CD4-positive, alpha-beta T cell (primary cell): ENCODE data around the gene WDR59. TPM values are rescaled to one million over a fixed set of nuclear protein-coding genes. Genes with fewer than 3 reads are reported as not detected.

Source experiments
- ATAC-seq: fragments of 200-7000 bp; cut with Tn5 transposase; one replicate; pipeline ENCODE4 v1.10.0; 2022; ENCODE audit warnings: mild to moderate bottlenecking; ENCODE audit not compliant: poor library complexity
- CTCF ChIA-PET: fragments of 350-600 bp; sonication (Branson Sonifier 250); formaldehyde crosslinking; loops from one replicate; lab custom pipeline; 2021; ENCODE audit warnings: antibody characterized with exemption, inconsistent platforms; lab: Charles Lee
- POLR2A ChIA-PET: fragments of 350-600 bp; sonication (Branson Sonifier 250); formaldehyde crosslinking; loops from one replicate; lab custom pipeline; 2021; ENCODE audit warnings: antibody characterized with exemption, inconsistent platforms; lab: Charles Lee
- DNase-seq, 14 experiments: peaks; one replicate each; pipeline ENCODE4 v3.0.0-alpha.2; 2013 to 2020; ENCODE audit warnings: mixed read lengths in 2 of 14
- H3K27ac ChIP-seq, 2 donors: one replicate each; pipeline versions ENCODE4 v1.5.1 to v1.7.0; 2013; ENCODE audit warnings: low read length in 2 of 2, low read depth in 1 of 2, mild to moderate bottlenecking in 1 of 2
- H3K27me3 ChIP-seq, 2 experiments: 1 replicate in 1 of 2; 2 replicates in 1 of 2; pipeline versions ENCODE4 v1.6.1 to v1.7.0; 2013; ENCODE audit warnings: low read length in 2 of 2, control low read depth in 1 of 2, mild to moderate bottlenecking in 1 of 2, moderate library complexity in 1 of 2; ENCODE audit not compliant: insufficient read depth in 2 of 2, control insufficient read depth in 1 of 2
- H3K36me3 ChIP-seq: one replicate; pipeline ENCODE4 v1.6.1; 2013; ENCODE audit warnings: low read length, control low read depth; ENCODE audit not compliant: insufficient read depth
- H3K4me1 ChIP-seq: one replicate; pipeline ENCODE4 v1.6.1; 2013; ENCODE audit warnings: low read length, control low read depth; ENCODE audit not compliant: insufficient read depth
- H3K4me3 ChIP-seq: one replicate; pipeline ENCODE4 v1.5.1; 2013; ENCODE audit warnings: mild to moderate bottlenecking, low read length, moderate library complexity
- H3K9me3 ChIP-seq, 2 experiments: 1 replicate in 1 of 2; 2 replicates in 1 of 2; pipeline versions ENCODE4 v1.6.1 to v1.7.0; 2013; ENCODE audit warnings: low read length in 2 of 2, mild to moderate bottlenecking in 2 of 2, control low read depth in 1 of 2, moderate library complexity in 1 of 2; ENCODE audit not compliant: control insufficient read depth in 1 of 2, insufficient read depth in 1 of 2
- H3K27ac Mint-ChIP-seq: one replicate; pipeline ENCODE4 v1.8.0; 2020; ENCODE audit warnings: mixed read lengths
- H3K27me3 Mint-ChIP-seq: one replicate; pipeline ENCODE4 v1.8.0; 2021; ENCODE audit warnings: mixed read lengths
- H3K36me3 Mint-ChIP-seq: one replicate; pipeline ENCODE4 v1.8.0; 2021; ENCODE audit warnings: low read depth, mixed read lengths
- H3K4me1 Mint-ChIP-seq: one replicate; pipeline ENCODE4 v1.8.0; 2021; ENCODE audit warnings: low read depth, mixed read lengths
- H3K4me3 Mint-ChIP-seq: one replicate; pipeline ENCODE4 v1.8.0; 2020; ENCODE audit warnings: mild to moderate bottlenecking, mixed read lengths
- H3K9me3 Mint-ChIP-seq: one replicate; pipeline ENCODE4 v1.8.0; 2020; ENCODE audit warnings: mixed read lengths
- intact Hi-C, 2 experiments: fragments of 100-400 bp; cut with DNase I in 1 of 2; cut with micrococcal nuclease in 1 of 2; formaldehyde crosslinking; loops; one replicate each; pipeline versions ENCODE4 v1.15.1 to v1.9.0; 2023 to 2025; cut with DNase I, micrococcal nuclease
- total RNA-seq, 174 experiments: library from RNA in 2 of 174; stranded (reverse) in 2 of 174; gene quantifications; one replicate each; pipeline ENCODE4 v1.2.3 and lab custom pipeline; 2021 to 2026
- TF ChIP-seq, protein P1 (sequence below): fragments of 200-600 bp; IDR thresholded peaks from one replicate; pipeline ENCODE4 v1.8.0; 2022; ENCODE audit warnings: antibody characterized with exemption, mild to moderate bottlenecking

Gene WDR59
- total RNA-seq, 2 experiments from 2014 or later, result 60.2 to 67.2 TPM

DNA sequence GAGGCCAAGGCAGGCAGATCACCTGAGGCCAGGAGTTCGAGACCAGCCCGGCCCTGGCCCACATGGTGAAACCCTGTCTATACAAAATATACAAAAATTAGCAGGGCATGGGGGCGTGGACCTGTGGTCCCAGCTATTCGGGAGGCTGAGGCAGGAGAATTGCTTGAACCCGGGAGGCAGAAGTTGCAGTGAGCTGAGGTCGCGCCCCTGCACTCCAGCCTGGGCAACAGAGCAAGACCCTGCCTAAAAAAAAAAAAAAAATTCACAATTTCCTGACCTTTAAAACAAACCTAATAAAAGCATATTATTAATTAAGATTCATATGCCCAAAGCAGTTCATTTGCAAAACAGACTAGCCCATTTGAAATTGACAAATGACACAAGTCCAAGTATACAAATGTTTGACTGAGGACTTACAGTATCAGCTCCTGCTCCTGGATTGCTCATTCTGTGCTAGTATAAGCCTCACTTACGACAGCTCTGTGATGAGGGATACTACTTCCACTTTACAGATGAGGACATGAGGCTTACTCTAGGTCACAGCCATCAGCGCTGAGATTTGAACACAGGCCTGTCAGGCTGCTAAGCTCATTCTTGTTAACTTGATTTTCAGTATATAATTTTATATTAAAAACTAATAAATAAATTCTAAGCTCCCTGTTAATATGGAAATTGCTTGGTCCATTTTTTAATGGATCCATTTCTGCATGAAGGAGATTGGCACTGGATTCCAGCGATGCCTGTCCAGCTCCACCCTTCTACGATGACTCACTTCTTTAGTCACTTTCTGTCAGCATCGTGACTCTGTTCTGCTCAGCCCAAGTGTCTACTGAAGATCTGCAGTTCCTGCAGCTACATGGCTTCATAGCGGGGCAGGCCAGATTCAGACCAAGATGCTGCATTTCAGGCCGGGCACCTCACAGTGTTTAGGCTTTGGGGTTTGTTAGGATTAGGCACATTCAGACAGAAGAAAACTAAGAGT, 88.2 kb downstream of the WDR59 start:
- Mint-ChIP-seq H3K9me3 (no peaks in the 10 kb centered on the region), H3K4me1 (no peaks in the 10 kb centered on the region), H3K4me3 (no peak overlapping the region), H3K27ac (no peak overlapping the region), H3K27me3 (no peaks in the 10 kb centered on the region), H3K36me3 (peaks cover 89% of the 10 kb centered on the region)
- ChIA-PET CTCF (interaction anchor here (0.6 kb wide), 1 partner anchor 36 kb away, joined by 3 read pairs; no protein-coding TSS in a partner anchor), POLR2A (no interaction called here)
- no peak overlapping the region for H3K27ac ChIP-seq
- intact Hi-C loops, result no loop called here
- DNase-seq (no peak), ATAC-seq (no peak)
- no peaks in the 10 kb centered on the region for H3K27me3 ChIP-seq
- no peaks in the 10 kb centered on the region for H3K9me3 ChIP-seq
- no peak overlapping the region for H3K4me3 ChIP-seq
- TF ChIP-seq, protein P1, sequence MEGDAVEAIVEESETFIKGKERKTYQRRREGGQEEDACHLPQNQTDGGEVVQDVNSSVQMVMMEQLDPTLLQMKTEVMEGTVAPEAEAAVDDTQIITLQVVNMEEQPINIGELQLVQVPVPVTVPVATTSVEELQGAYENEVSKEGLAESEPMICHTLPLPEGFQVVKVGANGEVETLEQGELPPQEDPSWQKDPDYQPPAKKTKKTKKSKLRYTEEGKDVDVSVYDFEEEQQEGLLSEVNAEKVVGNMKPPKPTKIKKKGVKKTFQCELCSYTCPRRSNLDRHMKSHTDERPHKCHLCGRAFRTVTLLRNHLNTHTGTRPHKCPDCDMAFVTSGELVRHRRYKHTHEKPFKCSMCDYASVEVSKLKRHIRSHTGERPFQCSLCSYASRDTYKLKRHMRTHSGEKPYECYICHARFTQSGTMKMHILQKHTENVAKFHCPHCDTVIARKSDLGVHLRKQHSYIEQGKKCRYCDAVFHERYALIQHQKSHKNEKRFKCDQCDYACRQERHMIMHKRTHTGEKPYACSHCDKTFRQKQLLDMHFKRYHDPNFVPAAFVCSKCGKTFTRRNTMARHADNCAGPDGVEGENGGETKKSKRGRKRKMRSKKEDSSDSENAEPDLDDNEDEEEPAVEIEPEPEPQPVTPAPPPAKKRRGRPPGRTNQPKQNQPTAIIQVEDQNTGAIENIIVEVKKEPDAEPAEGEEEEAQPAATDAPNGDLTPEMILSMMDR, result no peak
- H3K36me3 ChIP-seq, result peaks cover 58% of the 10 kb centered on the region
- H3K4me1 ChIP-seq, result no peaks in the 10 kb centered on the region

DNA sequence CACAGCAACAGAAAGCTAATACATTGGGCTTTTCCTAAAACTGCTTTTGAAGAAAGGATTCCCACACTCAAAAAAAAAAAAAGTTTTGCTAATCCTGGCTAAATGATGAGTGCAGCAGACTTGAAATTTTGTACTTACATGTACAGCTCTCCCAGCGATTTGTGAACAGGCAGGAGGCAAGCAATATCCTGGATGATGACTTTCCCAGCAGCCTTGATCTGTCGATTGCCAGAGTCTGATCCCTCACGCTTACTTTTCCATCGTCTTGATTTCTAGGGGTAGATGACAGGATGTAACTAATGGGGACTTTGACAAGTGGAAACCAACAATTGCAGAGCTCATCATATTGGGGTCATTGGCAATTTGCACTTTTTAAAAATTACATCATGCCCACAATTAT, 91.4 kb downstream of the WDR59 start:
- peaks cover 91% of the 10 kb centered on the region for H3K36me3 Mint-ChIP-seq
- ATAC-seq, result no peak
- Histone ChIP-seq H3K4me3 (no peak overlapping the region), H3K9me3 (no peaks in the 10 kb centered on the region), H3K36me3 (peaks cover 65% of the 10 kb centered on the region), H3K27me3 (no peaks in the 10 kb centered on the region), H3K4me1 (peaks cover 10% of the 10 kb centered on the region), H3K27ac (no peak overlapping the region)
- H3K9me3 Mint-ChIP-seq, result no peaks in the 10 kb centered on the region
- POLR2A ChIA-PET, result interaction anchor here (0.7 kb wide), 1 partner anchor 208 kb away, joined by 3 read pairs; no protein-coding TSS in a partner anchor
- H3K27me3 Mint-ChIP-seq, result no peaks in the 10 kb centered on the region
- CTCF ChIA-PET, result no interaction called here
- TF ChIP-seq, protein P1, result no peak
- H3K4me3 Mint-ChIP-seq, result no peak overlapping the region
- DNase-seq, result no peak
- intact Hi-C loops, result loop anchor here in 1 of 2 experiments (5.0 kb wide), 1 partner anchor 551 kb away; no protein-coding TSS in a partner anchor
- no peak overlapping the region for H3K27ac Mint-ChIP-seq
- H3K4me1 Mint-ChIP-seq, result peaks cover 7% of the 10 kb centered on the region

DNA sequence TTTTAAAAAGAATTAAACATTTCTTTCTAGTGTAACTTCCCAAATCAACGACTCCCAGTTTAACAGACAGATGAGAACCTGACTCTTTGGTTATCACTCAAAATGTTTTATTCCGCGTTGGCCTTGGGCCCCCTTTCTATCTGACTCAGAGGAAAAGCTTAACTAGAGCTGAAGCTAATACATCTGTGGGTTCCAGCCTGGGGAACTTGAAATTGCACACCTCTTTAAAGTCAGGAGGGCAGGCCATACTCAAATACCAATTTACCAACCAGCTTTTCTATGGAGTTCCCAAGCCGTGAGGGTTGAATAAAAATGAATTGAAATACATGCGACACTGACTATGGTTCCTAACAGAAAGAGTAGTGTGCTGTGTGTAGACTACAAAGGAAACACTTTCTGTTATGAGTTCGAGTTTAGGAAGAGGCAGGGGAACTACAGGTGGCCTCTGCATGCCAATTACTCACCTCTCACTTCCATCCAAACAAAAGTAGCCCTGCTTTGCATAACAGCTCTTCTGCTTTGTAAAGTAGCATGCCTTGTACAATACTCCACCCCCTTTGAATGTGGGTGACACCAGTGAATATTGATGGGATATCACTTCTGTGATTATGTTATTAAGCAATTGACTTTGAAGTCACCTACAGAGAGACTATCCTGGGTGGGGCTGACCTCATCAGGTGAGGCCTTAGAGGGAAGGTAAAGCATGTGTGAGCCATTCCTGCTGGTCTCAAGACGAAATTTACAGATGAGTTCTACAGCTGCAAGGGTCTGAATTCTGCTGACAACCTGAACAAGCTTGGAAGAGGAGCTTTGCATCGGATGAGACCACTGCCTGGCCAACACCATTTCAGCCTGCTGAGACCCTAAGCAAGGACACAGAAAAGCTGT, 92.1 kb downstream of the WDR59 start:
- H3K27me3 ChIP-seq, result no peaks in the 10 kb centered on the region
- ATAC-seq (no peak), DNase-seq (no peak)
- intact Hi-C loops, result loop anchor here in 1 of 2 experiments (5.0 kb wide), 1 partner anchor 551 kb away; no protein-coding TSS in a partner anchor
- TF ChIP-seq, protein P1, result no peak
- ChIA-PET CTCF (no interaction called here), POLR2A (interaction anchor here (0.7 kb wide), 1 partner anchor 208 kb away, joined by 3 read pairs; no protein-coding TSS in a partner anchor)
- Mint-ChIP-seq H3K27ac (no peak overlapping the region), H3K4me3 (no peak overlapping the region), H3K27me3 (no peaks in the 10 kb centered on the region), H3K4me1 (peaks cover 7% of the 10 kb centered on the region), H3K36me3 (peaks cover 92% of the 10 kb centered on the region), H3K9me3 (no peaks in the 10 kb centered on the region)
- peaks cover 61% of the 10 kb centered on the region for H3K36me3 ChIP-seq
- no peak overlapping the region for H3K4me3 ChIP-seq
- no peaks in the 10 kb centered on the region for H3K9me3 ChIP-seq
- H3K4me1 ChIP-seq, result peaks cover 17% of the 10 kb centered on the region
- H3K27ac ChIP-seq, result no peak overlapping the region
